T-helper 9 cell (primary cell): ENCODE data around the gene HSD17B14.
A peak's percentile ranks its signal among the peaks of the same experiment; 100 is the strongest.
"Not testable (repeated sequence)": the region's sequence is repeated elsewhere in the genome, so short reads cannot be mapped to it uniquely, and the experiment has no call there.

Experiments used
- DNase-seq: peaks from one replicate; pipeline ENCODE4 v3.0.0-alpha.2; 2020

HSD17B14 gene

DNA sequence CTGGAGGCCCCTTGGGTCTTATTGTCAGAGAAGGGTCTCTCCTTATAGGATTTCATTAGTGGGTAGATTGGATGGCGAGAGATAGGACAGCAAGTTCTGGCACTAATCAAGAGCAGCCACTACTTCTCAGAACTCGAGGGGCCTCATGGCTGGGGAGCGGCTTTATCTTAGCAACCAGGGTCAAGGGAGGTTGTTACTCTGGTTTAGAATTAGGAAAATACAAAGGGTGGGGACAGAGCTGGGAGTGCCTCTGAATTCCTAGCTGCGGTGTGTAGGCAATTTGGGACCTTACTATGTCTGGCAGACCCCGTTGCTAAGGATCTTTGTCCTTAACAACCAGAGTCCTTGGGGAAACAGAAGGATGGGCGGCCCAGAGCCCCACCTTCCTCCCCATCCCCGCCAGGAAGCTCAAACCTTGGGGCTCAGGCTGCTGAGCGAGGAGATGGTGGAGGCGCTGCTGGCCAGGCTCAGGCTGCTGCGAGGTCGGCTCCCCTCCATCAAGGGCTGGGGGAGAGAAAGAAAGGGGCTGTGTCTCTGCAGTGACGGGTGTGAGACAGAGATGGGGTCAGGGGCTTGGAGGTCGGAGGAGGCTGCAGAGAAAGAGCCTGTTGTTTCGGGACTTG lies 30.9 kb upstream of the HSD17B14 start:
- no peak for DNase-seq

DNA sequence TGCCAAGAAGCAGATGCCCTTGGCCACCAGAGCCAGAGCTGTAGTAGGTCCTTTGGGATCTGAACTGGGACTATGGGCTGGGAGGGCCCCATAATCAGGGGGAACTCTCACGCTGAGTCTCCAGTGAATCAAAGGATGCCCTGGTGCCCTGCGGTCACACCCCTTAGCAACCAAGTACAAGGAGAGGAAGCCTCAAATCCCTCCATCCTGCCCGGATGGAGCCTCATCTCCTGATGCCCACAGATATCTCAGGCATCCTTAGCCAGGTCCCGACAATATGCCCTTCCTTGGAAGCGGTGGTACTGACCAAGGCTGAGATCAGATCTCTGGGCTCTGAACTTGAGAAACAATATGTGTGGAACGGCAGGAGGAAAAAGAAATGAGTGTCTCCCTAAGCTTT lies 30.4 kb upstream of the HSD17B14 start:
- no peak for DNase-seq

DNA sequence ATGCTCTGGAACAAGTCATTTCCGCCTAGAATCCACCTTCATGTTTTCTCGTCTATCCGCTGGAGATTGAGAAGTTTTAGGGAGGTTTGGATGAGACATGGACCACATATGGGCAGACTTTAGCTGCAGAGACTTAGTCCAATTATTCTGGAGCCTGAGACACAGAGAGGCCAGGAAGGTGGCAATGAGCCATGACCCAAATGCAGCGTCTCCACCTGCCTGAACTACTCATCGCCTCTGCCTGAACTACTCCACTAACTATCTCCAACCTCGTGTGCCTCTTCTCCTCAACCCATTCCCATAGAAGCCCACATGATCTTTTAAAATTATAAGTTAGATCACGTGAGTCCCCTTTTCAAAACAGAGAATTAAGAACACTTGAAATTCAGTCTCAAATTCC lies 26.5 kb upstream of the HSD17B14 start:
- no peak for DNase-seq

DNA sequence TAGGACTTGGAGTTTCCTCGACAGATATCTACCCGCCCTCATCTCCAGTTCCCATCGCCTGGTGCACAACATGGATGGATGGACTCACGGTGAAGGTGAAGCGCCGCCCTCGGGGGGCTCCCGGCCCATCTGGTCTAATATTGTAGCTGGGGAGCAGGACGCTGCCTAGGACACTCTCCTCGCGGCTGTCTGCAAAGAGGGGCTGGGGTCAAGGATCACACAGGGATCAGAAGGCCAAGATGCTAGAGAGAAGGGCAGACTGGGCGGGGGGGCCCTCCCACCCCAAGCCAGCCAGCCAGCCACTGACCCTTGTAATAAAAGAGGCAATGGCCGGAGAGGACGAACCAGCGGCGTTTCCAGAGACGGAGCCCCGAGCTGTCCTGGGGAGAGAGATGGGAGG lies 25.0 kb upstream of the HSD17B14 start:
- DNase-seq, result no peak

DNA sequence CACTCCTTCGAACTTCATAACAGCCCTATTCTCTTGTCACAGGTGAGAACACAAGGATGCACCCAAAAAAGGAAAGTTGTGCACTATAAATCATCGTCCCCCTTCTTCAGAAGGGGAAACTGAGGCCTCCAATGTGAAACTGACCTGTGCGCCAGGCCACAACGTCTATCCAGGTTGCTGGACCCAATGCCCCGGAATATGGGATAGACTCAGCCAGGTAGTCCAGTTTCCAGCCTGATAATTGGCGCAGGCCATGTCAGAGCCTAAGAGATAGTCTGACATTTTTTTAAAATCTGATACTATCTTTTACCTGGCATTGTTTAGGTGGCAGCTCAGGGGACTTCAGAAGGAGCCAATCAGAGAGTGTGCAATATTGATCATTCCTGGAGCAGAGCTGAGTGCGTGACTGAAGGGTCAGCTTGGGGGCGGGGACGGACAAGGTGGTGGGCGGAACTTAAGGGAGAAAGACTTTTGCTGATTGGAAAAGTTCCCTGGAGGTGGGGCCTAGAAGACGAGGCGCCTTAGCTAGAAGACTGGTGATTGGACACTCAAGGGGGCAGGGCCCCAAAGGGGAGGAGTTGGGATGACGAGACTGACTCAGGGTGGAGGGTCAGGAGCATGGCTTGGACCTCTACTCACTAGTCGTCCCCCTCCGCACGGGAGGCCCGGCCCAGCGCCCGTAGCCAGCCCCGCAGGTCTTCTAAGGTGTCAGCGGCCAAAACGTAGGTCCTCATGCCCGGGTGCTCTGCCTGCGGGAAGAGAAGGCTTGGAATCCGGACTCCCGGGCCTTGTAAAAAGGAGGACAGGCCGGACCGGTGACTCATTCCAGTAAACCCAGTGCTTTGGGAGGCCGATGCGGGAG lies 23.7 kb upstream of the HSD17B14 start:
- DNase-seq, result no peak

DNA sequence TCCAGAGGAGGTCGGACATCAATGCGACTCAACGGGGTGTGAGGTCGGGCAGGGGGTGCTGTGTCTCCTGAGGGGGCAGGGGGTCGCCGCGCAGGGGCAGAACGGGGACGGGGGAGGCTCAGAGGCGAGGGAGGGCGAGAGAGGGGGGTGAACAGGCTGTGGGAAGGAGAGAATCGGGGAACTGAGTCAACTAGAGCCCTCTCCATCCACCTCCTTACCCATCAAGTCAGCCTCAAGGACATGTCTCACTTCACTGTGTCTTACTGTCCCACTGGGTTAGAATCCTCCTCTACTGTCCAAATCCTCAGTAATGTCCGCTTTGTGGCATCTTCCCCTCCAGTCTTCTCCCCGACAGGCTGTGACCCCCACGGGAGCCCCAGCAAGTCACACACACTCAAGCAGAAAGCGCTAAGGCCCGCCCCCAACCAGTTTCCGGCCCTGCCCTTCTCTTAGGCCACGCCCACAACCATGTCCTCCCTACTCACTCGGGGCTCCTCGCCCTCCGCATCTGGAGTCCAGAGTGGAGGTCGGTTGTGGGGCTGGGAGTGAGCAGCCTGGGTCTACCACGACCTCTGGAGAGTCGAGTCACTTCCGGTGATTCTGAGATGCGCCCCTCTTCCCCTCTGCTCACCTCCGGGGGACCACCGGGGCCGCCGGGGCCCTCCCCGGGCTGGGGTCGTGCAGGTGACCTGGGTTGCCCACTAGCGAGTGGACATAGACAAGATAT lies 22.9 kb upstream of the HSD17B14 start:
- DNase-seq, result peak; percentile 70

DNA sequence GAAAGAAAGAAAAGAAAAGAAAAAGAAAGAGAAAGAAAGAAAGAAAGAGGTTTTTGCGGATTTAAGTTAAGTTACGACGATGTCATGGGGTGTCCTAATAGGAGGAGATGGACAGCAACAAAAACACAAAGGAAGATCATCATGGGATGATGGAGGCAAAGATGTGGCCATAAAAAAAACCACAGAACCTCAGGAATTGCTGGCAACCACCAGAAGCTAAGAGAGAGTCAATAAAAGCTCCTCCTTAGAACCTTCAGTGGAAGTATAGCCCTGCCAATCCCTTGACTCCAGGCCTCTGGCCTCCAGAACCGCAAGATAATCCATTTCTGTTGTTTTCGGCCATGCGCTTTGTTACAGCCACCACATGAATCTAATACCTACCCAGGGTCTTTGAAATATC lies 20.6 kb upstream of the HSD17B14 start:
- no peak for DNase-seq

DNA sequence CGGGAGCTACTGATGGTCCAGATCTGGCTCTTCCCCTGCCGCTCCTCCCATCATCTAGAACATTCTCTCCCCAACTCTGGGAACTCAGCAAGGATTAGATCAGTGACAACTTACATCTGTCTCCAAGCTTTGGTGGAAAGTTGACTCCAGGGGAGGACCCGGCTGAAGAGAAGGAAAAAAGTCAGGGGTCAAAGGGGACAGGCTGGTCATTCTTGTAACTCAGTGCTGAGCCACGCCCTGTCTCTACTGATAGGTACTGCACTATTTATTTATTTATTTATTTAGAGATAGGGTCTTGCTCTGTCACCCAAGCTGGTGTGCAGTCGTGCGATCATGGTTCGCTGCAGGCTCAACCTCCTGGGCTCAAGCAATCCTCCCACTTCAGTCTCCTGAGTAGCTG lies 17.8 kb upstream of the HSD17B14 start:
- no peak for DNase-seq

DNA sequence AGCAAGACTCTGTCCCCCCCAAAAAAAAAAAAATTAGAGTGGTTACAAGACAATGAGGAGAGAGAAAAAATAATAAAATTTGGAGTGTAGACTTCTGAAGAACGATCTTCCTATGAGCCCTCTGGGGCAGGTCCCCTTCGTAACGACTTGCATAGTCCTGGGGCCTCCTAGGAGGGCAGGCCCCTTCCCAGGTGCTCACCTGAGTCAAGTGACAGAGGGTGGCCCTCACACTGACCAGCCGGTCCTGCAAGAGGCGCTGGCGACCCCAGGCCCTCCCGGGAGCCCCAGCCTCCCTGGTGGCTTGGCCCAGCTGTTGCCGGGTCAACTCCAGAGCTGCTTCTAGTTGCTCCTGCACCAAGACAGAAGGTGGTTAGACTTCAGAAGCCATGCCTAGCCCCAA lies 17.2 kb upstream of the HSD17B14 start:
- DNase-seq, result no peak

DNA sequence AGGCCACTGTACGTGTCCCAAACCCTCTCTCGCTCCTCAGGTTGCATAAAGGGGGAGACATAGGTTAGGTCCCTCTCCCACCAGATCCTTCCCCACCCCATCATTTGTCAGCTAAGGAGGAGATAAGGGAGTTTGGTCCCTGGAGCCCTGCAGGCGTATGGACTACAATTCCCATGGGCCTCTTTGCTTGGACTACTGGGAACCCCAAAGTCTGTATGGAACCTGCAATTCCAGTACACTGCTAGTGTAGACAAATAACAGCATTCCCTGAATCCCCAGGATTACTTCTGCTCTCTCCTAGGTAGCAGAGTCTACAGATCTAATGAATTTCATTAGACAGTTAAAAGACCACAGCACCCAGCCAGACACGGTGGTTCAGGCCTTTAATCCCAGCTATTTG lies 16.0 kb upstream of the HSD17B14 start:
- no peak for DNase-seq

DNA sequence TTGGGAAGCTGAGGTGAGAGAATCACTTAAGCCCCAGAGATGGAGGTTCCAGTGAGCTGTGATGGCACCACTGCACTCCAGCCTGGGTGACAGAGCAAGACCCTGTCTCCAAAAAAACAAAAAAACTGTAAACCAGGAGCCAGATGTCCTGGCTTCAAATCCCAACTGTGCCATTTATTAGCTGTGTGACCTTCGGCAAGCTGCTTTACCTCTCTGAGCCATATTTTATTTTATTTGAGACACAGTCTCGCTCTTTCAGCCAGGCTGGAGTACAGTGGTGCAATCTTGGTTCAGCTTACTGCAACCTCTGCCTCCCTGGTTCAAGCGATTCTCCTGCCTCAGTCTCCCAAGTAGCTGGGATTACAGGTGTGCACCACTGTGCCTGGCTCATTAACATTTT lies 10.4 kb upstream of the HSD17B14 start:
- DNase-seq, result not testable (repeated sequence)

DNA sequence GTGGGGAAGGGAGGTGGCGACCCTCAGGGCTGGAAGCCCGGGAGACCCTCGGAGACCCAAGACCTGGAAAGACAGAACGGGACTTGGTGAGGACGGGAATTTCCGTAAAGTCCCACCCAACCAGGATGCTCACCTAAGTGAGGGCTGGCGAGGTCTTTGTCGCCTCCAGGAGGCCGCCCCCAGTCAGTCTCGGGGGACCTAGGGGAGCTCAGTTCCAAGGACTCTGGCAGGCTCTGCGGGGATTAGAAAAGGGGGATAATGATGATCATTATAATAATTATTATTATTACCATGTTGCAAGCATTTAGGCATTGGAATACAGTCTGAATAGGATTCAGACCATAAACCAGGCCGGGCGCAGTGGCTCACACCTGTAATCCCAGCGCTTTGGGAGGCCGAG lies 9.1 kb upstream of the HSD17B14 start:
- DNase-seq, result no peak

DNA sequence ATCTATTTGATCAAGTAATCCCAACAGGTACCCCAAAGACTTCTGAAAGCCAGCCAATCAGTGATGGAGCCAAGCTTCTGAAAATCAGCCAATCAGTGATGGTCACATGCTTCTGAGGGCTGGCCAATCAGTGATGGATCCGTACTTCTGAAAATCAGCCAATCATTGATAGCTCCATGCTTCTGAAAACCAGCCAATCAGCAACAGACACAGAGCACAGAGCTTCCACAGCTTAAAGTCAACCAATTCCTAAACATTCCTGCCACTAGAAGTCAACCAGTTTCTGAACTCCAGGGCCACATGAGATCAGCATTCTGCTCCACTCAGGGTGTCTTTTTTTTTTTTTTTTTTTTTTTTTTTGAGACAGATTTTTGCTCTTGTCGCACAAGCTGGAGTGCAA lies 8.2 kb upstream of the HSD17B14 start:
- DNase-seq, result no peak

DNA sequence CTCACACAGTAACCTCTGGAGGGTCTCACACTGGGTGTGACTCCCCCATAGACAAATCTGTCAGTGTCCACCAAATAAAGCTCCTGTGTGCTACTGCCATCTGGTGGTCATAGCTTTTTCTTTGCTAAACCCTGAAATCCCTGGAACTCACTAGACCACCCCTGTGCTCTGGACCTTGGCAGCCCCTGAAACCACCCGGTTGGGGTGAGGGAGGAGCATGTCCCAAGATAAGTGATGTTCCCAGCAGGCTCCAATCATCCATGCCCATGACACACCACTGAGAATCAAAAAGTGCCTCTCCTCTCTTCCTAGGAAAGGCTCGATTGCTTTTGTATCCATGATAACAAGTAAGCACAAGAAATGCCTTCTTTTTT lies 6.5 kb upstream of the HSD17B14 start:
- peak; percentile 38 for DNase-seq

DNA sequence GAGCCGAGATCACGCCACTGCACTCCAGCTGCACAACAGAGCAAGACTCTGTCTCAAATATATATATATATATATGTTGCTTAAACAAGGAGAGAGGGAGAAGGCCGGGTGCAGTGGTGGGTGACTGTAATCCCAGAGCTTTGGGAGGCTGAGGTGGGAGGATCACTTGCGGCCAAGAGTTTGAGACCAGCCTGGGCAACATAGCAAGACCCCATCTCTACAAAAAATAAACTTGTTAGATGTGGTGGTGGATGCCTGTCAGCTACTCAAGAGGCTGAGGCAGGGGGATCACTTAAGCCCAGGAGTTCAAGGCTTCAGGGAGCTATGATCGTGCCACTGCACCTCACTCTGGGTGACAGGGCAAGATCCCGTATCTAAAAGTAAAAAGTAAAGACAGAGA lies 5.3 kb upstream of the HSD17B14 start:
- no peak for DNase-seq

DNA sequence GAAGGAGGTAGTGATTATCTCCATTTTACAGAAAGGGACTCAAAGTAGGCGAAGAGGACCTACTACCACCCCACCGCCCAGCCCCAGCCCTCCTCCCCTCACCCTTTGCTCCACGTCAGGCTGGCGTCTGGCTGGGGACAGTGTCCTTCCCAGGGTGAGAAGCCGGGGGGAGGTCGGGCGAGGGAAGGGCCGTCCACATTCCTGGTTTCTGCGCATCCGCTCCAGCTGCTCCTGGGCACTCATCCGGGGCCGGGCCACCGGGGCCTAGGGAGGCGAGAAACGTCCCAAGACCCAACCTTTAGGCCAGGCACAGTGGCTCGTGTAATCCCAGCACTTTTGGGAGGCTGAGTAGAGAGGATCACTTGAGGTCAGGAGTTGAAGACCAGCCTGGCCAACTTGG lies 4.8 kb upstream of the HSD17B14 start:
- no peak for DNase-seq

DNA sequence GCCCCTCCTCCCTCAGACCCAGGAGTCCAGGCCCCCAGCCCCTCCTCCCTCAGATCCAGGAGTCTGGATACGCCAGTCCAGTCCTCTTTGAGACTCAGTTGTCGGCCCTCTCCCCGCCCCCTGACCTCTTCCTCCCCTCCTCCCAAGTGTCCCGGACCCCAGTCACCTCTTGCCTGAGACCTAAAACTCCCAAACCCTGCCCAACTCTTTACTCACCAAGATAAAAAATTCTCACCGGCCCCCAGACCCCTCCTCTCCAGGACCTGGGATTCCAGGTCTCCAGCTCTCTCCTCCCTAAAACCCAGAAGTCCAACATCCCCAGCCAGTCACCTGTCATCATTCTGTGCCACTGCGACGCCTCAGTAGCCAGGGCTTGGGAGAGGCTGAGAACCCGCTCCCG lies 1.4 kb upstream of the HSD17B14 start:
- no peak for DNase-seq

DNA sequence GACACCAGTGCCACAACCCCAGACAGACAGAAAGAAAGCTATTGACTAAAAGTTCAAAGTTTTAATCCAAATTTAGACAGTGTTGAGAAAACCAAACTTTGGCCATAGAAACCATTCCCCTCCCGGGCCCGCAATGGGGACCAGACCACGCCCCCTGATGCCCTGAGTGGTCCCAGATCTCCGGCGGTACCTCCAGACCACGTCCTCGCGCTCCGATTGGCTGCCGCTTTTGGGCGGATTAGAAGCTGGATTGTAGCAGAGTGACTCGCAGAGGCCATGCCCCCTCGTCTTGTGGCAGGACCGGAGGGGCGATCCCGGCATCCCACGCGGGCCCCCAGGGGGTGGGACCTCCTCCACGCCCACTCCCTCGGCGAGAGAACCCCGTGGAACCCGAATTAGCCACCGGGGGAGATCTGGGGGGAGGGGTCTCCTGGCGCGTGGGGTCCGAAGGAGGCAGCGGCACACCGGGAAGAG lies 797 bp upstream of the HSD17B14 start:
- peak; percentile 68 for DNase-seq

DNA sequence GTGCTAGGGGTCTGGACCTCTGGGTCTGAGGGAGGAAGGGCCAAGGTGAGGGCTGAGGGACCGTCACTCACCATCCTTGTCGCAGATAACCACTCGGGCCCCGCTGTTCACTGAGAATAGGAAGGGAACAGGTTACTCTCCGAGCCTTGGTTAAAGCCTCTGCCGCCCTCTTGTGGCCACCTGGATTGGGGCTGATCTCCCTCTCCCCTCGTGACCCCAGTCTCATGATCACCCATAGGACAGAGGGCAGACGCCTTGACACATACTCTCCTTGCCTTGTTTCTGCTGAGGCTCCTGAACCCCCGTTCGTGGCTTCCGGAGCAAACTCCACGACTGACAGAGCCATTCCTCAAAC lies 580 bp downstream of the HSD17B14 start:
- DNase-seq, result peak; percentile 97

DNA sequence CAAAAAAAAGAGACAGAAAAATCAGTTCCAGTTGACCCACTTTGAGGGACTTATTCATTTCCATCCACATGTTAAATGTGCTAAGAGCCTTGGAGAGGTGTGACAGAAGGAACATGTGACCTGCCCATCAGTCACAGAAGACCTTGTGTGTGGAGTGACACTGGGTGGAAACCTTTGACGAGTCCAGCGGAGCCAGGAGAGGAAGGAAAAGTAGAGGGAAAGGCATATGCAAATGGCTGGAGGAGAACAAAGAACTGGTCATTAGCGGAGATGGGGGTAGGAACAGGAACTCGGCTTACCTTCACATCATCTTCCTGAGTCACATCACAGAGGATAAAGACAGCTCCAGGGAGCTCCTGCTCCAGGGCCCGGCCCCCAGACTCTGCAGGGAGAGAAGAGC lies 2.3 kb downstream of the HSD17B14 start:
- DNase-seq, result no peak

DNA sequence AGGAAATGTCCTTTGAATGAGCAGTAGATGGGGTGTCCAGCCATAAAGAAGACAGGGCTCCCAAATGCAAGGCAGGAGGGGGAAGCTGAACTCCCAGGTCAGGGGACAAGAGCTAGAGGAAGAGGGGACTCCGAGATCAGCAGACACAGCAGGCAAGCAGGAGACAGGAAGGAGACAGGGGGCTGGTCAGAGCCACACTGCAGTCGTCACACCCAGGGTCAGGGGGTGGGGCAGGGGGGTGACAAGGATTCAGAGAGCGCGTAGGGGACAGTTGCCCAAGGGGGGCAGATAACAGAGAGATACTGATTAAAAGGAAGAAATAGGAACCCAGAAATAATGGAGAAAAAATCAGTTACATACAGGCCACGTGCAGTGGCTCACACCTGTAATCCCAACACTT lies 3.2 kb downstream of the HSD17B14 start:
- no peak for DNase-seq

DNA sequence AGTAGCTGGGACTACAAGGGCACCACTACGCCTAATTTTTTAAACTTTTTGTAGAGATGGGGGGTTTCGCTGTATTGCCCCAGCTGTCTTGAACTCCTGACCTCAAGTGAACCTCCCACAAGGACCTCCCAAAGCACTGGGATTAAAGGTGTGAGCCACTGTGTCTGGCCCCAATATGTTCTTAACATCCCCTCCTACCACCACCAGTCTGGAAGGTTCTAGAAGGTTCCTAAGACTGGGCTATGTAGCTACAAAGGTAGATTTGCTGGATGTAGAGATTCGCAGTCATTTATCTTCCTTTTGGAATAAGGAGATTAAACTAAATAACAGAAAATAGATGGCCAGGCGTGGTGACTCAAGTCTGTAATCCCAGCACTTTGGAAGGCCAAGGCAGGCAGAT lies 5.3 kb downstream of the HSD17B14 start:
- no peak for DNase-seq

DNA sequence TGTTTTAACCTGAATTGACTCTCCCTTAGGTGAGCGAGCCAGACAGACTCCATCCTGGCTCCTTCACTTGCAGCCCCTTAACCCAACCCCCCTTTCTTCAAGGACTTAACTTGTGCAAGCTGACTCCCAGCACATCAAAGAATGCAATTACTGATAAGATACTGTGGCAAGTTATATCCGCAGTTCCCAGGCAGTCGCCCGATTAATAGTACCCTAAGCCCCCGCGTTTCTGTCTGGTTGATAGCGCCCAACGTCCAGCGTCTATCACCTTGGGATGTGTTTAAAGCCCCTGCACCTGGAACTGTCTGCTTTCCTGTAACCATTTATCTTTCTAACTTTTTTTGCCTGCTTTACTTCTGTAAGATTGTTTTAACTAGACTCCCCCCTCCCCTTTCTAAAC lies 6.2 kb downstream of the HSD17B14 start:
- DNase-seq, result no peak

DNA sequence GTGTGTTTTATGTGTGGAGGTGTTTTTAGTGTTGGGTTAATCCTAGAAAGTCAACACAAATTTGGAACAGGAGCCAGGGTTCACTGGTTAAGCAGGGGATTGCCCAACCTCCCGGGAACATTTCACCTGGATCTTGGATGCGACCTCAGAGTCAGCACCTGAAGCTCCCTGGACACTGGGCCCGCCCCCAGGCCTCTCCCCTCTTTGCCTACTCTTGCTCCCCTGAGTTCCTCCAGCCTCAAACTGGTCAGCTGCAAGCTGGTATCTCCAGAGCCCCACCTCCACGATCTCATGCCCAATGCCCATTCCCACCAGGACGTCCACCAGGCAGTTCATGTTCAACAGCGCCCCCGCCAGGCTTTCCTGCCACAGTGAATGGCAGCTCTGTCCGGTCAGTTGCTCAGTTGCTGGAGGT lies 9.7 kb downstream of the HSD17B14 start:
- no peak for DNase-seq
